ENCODE measurements around the gene USF1.
A peak's percentile ranks its signal among the peaks of the same experiment; 100 is the strongest.
"Not testable (repeated sequence)": the region's sequence is repeated elsewhere in the genome, so short reads cannot be mapped to it uniquely, and the experiment has no call there.

The USF1 gene

DNA sequence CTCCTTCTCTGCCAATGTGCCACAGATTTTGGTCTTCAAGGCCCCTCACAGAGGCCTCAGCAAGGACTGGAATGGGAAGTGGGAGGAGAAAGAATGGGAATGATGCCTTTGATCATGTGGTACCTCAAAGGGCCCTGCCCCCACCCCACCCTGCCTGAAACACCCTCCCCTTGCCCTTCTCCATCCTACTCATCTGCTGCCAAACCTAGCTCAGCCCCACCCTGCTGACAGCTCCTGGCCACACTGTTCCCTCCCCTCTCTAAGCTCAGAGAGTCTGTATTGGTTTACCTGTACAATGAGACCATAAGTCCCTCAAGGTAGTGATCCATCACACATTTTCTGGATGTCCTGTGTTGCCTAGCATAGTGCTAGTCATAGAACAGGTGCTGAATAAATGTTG, 30.6 kb upstream of the USF1 start:
- DNase-seq = no peak

DNA sequence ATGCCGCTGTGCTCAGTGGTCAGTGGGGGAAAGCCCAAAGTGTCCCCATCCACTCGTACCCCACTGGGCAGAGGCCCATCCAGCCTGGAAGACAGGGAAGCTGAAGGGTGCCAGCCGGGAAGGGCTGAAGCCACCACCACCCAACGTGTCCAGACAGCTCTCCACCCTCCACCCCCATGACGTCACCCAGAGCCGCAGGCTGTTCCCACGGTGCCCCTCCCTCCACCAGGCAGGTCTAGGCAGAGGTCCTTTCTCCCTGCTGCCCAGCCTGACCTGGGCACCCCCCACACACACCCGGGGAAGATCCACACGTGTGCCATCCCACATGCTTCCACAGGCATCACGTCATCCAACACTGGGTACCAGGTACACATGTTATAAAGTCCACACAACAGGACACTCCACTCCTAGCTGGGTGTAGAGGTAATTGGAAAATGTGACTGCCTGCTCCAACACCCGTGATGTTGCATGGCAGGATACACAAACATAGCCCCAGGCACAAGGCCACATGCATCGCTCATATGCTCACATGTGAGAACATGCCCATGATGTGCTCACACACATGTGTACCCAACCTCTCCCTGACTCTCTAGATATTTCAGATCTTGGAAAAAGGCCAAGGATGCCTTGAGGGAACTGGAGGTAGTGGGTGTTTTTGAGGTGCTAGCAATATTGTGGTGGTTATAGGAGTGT, 29.0 kb upstream of the USF1 start:
- DNase-seq = no peak

DNA sequence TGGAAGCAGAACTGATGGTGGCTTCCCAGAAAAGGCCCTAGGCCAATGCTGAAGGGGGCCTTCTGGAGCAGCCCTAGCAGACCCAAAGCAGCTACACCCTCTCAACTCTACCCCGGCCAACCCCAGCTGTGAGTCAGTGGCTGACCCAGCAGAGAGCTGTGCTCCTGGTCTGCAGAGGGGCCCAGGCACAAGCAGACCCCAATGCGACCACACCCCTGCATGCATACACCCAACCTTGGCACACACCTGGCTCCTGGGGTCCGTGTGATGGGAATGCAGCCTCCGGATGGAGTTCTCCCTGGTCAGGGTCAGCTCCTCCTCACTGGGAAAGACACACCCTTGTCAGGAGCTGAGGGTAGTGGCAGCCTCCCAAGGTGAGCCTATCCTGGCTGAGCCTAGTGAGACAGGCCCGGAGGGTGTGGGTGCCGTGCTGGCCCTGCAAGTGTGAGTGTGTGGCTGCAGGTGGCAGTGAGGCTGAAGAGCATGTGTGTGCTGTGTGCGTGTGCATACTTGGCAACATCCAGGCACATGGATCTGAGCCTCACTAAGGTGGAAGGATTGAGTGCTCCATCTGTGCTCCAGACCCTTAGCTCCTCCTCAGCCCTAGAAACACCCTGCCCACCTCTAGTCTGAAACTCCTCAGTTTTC, 27.8 kb upstream of the USF1 start:
- no peak for DNase-seq

DNA sequence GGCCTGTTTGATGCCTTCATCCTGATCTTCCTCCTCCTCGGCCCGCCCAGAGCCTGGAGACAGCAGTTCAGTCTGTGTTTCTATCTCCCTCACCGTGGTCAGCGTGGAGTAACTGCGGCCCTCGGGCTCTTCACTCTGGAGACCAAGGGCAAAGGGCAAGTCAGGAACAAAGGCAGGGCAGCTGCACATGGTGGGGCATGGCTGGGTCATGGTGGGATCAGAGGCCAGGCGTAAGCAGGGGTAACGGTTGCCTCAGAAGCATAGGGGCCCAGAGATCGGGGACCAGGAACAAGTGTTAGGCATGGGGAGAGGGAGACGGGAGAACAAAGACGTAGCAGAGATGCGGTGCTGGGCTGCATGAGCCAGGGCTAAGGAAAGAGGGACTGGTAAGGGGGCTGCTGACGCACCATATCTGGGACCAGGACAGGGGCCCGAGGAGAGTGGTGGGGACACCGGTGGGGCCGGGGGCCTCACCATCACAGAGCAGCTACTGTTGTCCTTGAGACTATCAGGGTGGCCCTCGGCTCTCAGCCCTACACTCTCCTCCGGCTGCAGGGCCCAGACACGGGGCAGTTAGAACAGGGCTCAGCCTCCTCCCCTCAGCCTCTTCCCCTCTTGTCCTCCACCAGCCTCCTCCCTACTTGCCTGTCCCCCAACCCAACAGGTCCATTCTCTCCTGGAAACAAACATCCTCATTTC, 27.1 kb upstream of the USF1 start:
- no peak for DNase-seq

DNA sequence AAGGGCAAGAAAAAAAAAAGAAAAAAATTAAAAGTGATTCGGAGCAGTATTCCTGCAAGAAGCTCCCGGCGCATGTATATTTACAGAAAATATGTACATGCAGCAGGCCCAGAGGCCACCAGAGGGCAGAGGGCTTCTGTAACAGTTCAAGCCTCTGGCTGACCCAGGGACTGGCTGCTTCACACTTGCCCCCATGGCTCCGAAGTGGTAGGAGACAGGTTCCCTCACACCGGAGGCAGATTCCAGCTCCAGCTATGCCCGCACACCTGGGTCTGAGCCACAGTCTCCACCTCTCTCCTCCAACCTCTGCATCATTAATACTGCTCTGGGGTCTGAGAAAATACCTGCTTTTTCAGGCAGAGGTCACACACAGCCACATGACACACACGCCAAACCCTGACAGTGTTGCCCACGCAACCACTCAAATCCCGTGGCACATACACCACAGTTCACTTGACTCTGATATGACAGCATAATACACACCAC, 26.2 kb upstream of the USF1 start:
- peak; percentile 58 to 73 for DNase-seq

DNA sequence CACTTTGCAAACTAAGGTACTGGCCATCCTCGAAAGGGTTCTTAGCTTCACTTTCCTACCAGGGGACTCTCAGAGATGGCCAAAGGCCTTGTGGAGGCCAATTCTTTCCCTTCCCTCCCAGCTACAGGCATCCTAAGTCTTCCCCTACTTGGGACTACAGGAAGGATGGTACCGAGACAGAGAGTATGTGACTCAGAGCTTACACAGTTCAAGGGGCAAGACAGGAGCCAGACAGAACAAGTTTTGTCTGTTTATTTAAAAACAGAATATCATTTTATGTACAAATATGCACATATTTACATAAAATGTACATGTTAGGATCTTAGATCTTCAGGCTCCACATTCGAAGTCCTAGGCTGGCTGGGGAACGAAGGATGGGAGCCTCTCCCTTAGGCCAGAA, 25.0 kb upstream of the USF1 start:
- DNase-seq = no peak

DNA sequence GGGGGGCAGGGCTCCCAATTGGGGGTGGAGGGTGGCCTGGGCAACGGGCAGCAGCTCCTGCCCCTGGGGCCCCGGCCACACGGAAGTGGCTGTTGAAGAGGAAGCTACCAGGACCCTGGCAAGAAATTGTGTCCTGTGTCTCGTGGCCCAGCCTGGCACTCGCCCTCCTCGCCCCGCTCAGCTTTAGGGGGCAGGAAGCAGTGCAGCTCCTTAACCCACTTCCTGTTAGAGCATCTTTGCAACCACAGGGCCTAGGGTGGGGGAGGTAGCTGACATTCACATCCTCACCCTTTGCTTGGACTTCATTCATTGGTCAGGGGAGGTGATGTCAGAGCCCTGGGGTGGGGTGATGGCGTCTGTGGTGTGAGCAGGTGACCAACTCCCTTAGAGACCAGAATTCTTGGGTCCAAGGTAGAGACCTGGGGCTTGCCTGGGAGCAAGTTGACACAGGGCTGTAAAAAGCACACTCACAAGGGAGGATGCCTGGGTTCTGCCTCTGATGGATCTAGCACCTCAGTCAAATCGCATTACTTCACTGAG, 24.0 kb upstream of the USF1 start, which contains the start of gene ARHGAP30:
ARHGAP30 (minus strand) TSS at position 161 of the 540 bp plus-strand sequence. CDS start 267 bp downstream, outside the sequence.
- peak; percentile 95 for DNase-seq

DNA sequence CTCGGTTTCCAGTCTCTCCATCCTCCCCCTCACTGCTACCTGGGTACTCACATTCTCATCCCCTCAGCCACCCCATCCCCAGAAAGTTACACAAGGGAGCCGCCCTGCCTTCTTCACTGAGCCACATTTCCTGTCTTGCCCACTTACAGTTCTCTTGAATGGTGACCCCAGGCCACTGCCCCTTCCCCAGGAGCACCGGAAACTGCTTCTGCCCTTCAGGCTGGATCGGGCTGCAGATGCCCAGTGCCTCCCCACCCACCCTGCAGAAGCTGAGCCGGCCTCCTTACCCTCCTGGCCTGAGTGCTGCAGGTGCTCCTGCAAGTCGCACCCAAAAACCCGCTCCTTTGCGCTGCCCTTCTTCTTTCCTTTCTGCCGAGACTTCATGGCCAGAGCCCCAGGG, 23.5 kb upstream of the USF1 start:
- no peak for DNase-seq

DNA sequence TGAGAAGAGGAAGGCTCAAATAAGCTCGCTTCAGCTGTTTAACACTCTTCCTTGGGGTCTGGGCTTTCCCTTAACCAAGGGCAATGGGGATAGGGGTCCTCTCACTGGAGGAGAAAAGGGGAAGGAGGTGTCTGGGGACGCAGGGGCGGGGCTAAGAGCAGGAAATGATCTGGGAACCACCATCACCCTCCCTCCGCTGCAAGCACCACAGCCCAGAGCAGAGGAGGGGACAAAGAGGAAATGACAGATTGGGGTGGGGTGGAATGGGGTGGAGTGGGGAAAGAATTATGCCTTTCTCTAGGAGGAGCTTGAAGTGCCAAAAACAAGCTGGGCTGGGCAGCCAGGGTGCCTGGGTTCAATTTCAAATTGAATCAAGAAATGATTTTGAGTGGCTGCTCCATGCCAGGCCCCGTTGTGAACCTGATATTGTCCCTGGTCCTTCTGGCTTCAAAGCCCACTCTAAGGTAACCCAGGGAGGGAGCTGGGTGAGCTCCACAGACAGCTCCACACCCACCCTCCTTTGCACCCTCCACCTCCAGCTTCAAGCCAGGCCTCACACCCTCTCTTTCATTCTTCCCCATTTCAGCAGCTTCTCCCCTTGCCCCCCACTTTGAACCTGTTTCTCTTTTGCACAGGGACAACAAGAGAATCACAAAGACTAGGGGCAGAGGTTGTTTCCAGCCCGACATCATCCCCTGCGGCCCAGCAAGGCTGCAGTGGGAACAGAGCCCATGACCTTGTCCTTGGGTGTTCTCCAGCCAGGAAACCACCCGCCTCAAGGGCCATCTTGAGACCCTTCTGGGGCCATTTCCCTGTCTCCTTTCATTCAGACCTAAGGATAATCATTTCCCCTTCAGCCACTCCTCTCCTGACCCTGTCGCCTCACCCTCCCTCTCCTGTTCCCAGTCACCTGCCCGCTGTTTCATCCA, 22.8 kb upstream of the USF1 start:
- DNase-seq = peak; percentile 93 to 94

DNA sequence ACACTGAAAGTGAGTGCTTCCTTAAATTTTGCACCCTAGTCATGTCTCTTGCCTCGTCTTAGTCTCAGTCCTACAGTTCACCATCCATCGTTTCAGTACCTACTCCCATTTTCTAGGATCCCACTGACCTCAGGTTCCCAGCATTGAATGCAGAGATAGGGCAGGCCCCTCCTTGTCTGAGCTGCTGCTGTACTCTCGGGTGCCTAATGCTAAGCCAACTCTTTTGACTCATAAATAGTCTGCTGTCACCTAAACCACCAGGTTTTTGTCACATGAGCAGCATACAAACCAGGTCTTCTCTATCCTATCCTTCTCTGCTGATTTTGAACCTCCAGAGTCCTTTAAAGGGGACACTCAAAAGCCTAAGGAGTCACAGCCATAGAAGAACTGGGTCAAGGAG, 20.9 kb upstream of the USF1 start:
- peak in 1 of 2 donors; percentile 34 for DNase-seq

DNA sequence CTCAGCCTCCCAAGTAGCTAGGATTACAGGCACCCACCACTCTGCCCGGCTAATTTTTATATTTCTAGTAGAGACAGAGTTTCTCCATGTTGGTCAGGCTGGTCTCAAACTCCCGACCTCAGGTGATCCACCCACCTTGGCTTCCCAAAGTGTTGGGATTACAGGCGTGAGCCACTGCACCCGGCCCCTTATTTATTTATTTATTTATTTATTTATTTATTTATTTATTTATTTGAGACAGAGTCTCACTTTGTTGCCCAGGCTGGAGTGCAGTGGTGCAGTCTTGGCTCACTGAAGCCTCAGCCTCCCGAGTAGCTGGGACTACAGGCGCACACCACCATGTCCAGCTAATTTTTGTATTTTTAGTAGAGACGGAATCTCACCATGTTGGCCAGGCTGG, 19.9 kb upstream of the USF1 start:
- not testable (repeated sequence) for DNase-seq

DNA sequence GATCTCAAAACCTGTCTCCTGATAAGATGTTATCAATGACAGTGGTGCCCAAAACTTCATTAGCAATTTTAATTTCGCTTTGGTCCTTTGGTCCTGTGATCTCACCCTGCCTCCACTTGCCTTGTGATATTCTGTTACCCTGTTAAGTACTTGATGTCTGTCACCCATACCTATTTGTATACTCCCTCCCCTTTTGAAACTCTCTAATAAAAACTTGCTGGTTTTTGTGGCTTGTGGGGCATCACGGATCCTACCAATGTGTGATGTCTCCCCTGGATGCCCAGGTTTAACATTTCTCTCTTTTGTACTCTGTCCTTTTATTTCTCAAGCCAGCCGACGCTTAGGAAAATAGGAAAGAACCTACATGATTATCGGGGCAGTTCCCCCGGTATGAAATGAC, 18.2 kb upstream of the USF1 start:
- peak in 1 of 2 donors; percentile 31 for DNase-seq

DNA sequence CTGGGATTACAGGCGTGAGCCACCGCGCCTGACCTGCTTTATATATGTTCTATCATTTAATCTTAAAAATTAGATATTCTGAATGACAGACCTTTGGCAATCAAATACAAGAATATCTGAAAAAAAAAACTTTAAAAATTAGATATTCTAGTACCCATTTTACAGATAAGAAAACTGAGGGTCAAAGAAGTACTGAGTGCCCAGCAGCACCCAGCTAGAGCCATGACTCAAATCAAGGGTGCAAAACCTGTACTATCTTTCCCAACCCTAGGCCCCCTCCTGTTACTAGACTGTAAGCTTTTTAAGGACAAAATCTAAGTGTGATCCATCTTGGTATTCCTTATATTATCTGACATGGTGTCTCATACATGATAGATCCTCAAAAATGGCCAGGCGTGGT, 15.6 kb upstream of the USF1 start:
- no peak for DNase-seq

DNA sequence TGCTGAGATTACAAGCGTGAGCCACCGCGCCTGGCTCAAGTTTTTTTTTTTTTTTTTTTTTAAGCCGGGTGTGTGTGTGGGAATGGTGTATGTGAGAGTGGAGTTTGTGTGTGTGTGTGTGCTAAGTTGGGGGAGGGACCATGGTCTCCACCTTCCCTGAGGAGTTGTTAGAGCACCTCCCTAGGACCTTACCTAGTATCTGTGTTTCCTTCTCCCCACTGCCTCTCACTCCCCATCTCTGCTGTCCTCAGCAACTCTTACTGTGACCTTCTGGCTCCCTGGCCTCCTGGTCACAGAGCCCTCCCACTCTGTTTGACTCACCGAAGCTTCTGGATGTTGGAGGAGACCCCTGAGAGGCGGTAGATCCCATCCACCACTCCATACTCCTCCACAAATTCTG, 13.5 kb upstream of the USF1 start:
- no peak for DNase-seq

DNA sequence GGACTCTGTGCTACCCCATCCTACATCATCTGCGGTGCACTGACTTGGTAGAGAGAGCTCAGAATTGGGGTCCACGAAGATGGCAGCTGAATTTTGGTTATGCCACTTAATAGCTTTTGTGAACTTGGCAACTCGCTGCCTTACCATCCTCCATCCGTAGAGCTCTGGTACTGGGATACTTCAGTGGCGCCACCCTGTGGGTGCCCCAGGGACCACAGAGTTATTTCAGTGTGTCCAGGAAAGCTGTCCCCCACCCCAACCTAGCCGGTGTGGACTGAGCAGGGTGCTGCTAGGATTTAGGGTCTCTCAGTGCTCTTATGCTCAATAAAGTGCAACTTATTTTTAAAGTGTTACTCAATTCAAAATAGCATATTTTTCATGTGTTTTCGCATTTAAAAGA, 9.0 kb upstream of the USF1 start:
- DNase-seq = no peak

DNA sequence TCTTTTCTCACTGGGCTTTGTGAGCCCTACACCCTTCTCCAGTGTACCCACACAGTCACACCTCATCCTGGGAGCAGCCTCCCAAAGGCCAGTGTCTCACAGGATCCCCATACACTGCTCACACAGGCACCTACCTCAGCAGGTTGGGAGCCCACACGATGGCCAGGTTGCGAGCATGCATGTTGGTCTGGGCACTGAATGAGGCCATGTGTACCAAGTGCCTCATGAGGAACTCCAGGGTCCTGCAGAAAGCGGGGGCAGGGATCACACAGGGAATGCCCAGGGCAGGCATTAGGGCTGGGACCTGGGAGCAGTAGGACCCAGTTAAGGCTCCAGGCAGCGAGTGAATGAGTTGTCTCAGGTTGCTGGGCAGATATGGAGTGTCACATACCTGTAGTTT, 8.5 kb upstream of the USF1 start:
- no peak for DNase-seq

DNA sequence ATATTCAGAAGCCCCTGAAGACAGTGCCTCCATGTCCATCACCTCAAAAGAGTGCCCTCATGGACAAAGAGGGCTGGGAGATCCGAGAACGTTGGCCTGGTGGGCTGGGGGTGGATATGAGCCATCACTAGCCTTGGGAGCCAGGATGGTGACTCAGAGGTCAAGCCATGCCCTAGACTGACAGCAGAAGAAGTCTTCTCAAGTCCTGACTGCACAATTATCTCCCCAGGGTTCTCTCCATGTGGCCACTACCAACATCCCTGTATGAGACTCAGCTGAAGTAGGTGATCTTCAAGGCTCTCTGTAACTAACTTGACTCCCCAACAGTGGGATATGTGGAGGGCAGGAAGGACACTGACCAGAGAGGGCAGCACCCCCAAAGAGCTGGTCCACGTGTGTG, 7.1 kb upstream of the USF1 start:
- DNase-seq = no peak

DNA sequence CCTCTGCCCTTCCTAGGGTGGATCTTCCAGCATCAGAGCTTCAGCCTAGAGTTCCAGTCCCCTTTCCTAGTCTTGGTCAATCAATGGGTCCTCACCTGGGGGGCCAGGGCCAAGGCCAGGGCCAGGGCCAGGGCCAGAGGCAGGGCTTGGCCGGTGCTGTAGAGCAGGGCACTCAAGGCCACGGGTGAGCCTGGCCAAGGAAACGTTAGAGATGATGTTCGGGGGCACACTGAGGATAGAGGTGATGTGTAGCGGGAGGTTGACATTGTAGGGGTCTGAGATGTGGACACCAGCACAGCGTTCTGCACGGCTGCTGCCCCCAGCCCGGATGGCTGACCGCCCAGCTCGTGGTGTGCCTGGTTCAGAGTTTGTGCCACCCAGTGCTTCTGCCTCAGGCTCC, 5.4 kb upstream of the USF1 start:
- DNase-seq = no peak

DNA sequence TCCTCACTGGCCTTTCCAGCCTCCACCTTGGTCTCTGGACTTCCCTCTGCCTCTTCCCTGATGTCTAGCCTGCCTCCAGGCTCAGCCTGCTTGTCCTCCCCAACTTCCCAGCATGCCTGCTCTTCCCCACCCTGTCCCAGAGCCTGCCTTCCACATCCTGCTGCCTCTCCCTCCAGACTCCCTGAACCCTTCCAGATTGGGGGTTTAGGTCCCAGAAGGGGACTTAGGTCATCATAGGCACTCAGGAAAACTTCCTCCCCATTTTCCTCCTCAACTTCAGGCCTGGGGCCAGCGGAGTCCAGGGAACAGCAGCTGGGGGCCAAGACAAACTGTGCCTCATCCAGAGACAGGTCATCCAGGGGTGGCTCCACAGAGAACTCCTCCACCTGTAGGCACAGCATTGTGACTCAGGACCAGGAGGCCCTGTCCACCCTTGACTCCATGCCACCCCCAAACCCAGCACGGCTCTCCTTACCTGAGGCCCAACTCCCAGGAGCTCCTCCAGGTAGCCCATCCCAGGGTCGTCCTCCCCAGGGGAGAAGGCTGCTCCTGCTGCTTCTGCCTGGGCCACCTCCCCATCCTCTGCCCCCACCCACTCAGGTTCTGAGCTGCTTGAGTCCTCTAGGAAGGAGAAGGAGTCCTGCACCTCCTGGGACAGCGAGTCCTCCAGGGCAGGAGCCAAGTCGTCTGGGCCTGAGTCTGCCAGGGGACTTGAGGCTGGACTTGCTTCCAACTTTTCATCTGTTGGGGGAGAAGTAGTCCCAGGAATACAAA, 3.4 kb upstream of the USF1 start:
- DNase-seq = no peak

DNA sequence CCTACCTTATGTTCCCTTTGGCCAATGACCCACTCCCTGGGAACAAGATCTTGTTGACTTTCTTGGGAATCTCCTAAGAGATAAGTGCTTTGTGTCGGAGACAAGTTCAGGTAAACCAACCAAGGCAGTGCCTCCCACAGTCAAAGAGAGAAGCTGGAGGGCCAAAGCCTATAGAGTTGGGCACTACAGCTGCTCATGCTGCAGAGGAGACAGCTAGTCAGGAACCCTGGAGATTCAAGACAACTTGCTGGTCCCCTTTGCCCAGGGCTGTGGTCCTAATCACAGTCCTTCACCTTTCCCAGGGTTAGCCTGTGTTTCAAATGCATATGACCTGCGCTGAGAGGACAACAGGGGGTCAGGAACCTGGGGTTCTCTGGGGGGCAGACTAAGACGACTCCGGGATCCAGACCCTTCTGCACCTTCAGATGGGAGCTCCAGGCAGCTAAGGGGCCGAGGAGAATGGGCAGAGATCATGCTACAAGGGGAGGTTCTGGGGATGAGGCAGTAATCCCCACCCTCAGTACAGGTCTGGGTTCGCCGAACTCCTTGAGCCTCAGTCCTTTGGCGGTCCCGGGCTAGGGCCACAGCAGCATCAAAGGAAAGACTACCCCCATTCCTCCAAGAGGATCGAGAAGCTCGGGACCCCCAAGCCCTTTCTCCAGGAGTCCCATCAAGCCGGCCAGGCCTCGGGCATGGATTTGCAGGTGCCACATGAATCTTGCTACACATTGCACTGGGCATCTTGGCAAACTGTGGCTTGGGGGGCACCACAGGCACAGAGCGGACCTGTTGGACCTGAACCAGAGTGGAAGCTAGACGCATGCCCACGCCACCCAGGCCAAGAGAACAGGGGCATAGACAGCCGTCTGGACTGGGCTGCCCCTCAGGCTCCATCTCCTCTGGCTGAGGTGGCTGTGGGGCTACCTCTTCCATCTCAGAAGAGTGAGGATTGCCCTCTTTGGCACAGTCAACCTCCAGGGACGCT, 2.0 kb upstream of the USF1 start:
- DNase-seq = no peak

Data from CD4-positive, alpha-beta T cell treated with Interleukin-4 for 1 hour (primary cell).